Measurements from ENCODE around the gene TTR. TPM values are rescaled to one million over a fixed set of nuclear protein-coding genes. Genes with fewer than 3 reads are reported as not detected.

Gene TTR
- total and polyA plus RNA-seq, 2 experiments from 2014 or later = not detected

- no peak overlapping the region for H3K27ac ChIP-seq (ENCODE audit: low read depth)
- no peaks in the 10 kb centered on the region for H3K79me2 ChIP-seq (replicated peaks; ENCODE audit: insufficient read depth)
- H4K20me1 ChIP-seq (replicated peaks; ENCODE audit: insufficient read depth) = no peaks in the 10 kb centered on the region
- H3K27me3 ChIP-seq (ENCODE audit: insufficient read depth) = no peaks in the 10 kb centered on the region
- DNase-seq (ENCODE audit: low spot score) (no peak), ATAC-seq (no peak)
- H2AFZ ChIP-seq = no peak overlapping the region
- peaks cover 5% of the 10 kb centered on the region; the same call in 1 of the 2 replicates for H3K9me2 ChIP-seq (ENCODE audit: insufficient read depth)
- no peak overlapping the region for H3K4me2 ChIP-seq
- no peak overlapping the region for H3K4me3 ChIP-seq
- TF ChIP-seq STAT1 (IDR thresholded peaks at IDR 0.05; ENCODE audit: unreplicated experiment) (no peak), ZNF462 (CRISPR knock-in tag; IDR thresholded peaks at IDR 0.05) (no peak), CREB1 (CRISPR knock-in tag; IDR thresholded peaks at IDR 0.05; ENCODE audit: low read depth) (no peak)
- H3F3A ChIP-seq (replicated peaks; ENCODE audit: low read depth) = no peaks in the 10 kb centered on the region
- Mint-ChIP-seq H3K4me3 (no peak overlapping the region), H3K4me1 (peaks cover 11% of the 10 kb centered on the region; the same call in 2 of the 3 replicates), H3K27ac (no peak overlapping the region), H3K27me3 (ENCODE audit: insufficient read depth, low read depth, poor library complexity) (peaks cover 4% of the 10 kb centered on the region), H3K36me3 (ENCODE audit: low read depth) (no peaks in the 10 kb centered on the region; the same call in 2 of the 3 replicates), H3K9me3 (no peaks in the 10 kb centered on the region)
- H3K36me3 ChIP-seq (ENCODE audit: insufficient read depth) = no peaks in the 10 kb centered on the region
- H3K4me1 ChIP-seq (ENCODE audit: insufficient read depth) = no peaks in the 10 kb centered on the region
These were observed 4.1 kb upstream of the TTR start for GRCh38 chr18:31587529-31587928.

GRCh38 chr18:31590570-31590969, 1.1 kb upstream of the TTR start:
- H3K9me2 ChIP-seq (ENCODE audit: insufficient read depth) = peaks cover 4% of the 10 kb centered on the region; the same call in 1 of the 2 replicates
- H3K4me3 ChIP-seq = no peak overlapping the region
- H3K4me2 ChIP-seq = no peak overlapping the region
- DNase-seq (ENCODE audit: low spot score) = no peak
- no peaks in the 10 kb centered on the region for H3K36me3 ChIP-seq (ENCODE audit: insufficient read depth)
- no peaks in the 10 kb centered on the region for H3K79me2 ChIP-seq (replicated peaks; ENCODE audit: insufficient read depth)
- no peaks in the 10 kb centered on the region for H3K4me1 ChIP-seq (ENCODE audit: insufficient read depth)
- no peak overlapping the region for H2AFZ ChIP-seq
- no peak overlapping the region for H3K4me3 Mint-ChIP-seq
- H3K27ac ChIP-seq (ENCODE audit: low read depth) = no peak overlapping the region
- no peaks in the 10 kb centered on the region for H3K36me3 Mint-ChIP-seq (ENCODE audit: low read depth)
- peaks cover 4% of the 10 kb centered on the region for H3K27me3 Mint-ChIP-seq (ENCODE audit: insufficient read depth, low read depth, poor library complexity)
- no peaks in the 10 kb centered on the region for H3K9me3 Mint-ChIP-seq
- H3K27ac Mint-ChIP-seq = no peak overlapping the region
- H3F3A ChIP-seq (replicated peaks; ENCODE audit: low read depth) = no peaks in the 10 kb centered on the region
- no peaks in the 10 kb centered on the region for H4K20me1 ChIP-seq (replicated peaks; ENCODE audit: insufficient read depth)
- ATAC-seq = no peak
- H3K4me1 Mint-ChIP-seq = peaks cover 11% of the 10 kb centered on the region; the same call in 2 of the 3 replicates
- no peaks in the 10 kb centered on the region for H3K27me3 ChIP-seq (ENCODE audit: insufficient read depth)
- no peak for TF ChIP-seq ZNF114 (CRISPR knock-in tag; IDR thresholded peaks at IDR 0.05)
- TF ChIP-seq ETS1 (IDR thresholded peaks at IDR 0.05) = no peak
- TF ChIP-seq CTCF (conservative IDR thresholded peaks at IDR 0.05; ENCODE audit: low read depth in 2 of 2) = no peak
- no peak for TF ChIP-seq POLR2AphosphoS5 (IDR thresholded peaks at IDR 0.05; ENCODE audit: low read depth)
- TF ChIP-seq CREB1 (CRISPR knock-in tag; IDR thresholded peaks at IDR 0.05; ENCODE audit: low read depth) = no peak
